Measurements from ENCODE around the gene TSACC. TPM values are rescaled to one million over a fixed set of nuclear protein-coding genes. Genes with fewer than 3 reads are reported as not detected.

The TSACC gene
- total and polyA plus RNA-seq, 2 donors = 0.27 to 0.71 TPM

DNA sequence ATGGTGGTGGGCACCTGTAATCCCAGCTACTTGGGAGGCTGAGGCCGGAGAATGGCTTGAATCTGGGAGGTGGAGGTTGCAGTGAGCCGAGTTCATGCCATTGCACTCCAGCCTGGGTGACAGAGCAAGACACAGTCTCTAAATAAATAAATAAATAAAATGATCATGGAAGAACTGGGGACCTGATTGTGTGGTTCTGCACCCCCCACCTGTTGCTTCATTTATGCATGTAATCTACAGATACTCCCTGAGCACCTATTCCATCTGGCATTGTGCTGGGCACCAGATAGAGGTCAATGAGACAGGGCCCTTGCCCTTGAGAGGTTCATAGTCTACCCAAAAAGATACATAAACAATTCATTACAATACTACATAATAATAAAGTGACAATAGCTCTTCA lies 19.7 kb downstream of the TSACC start:
- 97% methylated on average over 2 of the region's 2 CpGs for WGBS
- Histone ChIP-seq H3K4me1 (ENCODE audit: control insufficient read depth in 2 of 2, insufficient read depth in 2 of 2, low read length in 2 of 2) (no peaks in the 10 kb centered on the region), H3K27ac (ENCODE audit: low read depth in 1 of 2, low read length in 1 of 2) (no peak overlapping the region), H3K27me3 (ENCODE audit: control insufficient read depth in 2 of 2, insufficient read depth in 1 of 2, low read length in 1 of 2) (peaks cover 4 to 42% of the 10 kb centered on the region in 2 donors), H3K36me3 (ENCODE audit: control insufficient read depth in 2 of 2, insufficient read depth in 2 of 2, low read length in 1 of 2) (no peaks in the 10 kb centered on the region), H3K4me3 (ENCODE audit: low read length in 2 of 2) (no peak overlapping the region), H3K9me3 (ENCODE audit: control insufficient read depth in 2 of 2, insufficient read depth in 1 of 2, low read length in 1 of 2) (no peaks in the 10 kb centered on the region)
- no peak for DNase-seq (ENCODE audit: low read depth in 6 of 9, low spot score in 9 of 9)

DNA sequence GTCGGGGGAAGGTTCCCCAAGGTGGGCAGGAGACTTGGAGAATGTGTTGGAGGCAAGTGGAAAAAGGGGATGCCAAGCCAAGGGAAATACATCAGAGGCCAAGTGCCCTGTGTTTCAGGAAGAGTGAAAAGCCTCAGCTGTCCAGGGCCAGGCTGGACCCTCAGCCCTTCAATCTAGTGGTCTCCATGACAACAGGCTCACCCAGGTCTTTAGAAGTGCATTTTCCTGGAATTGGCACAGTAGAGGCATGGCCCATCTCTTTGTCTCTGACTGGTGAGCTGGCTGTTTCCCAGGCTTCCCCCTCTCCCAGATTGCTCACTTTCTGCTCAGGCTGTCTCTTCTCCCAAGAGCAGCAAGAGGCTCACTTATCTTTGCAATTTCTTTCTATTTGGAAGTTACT lies 20.3 kb downstream of the TSACC start:
- Histone ChIP-seq H3K4me1 (ENCODE audit: control insufficient read depth in 2 of 2, insufficient read depth in 2 of 2, low read length in 2 of 2) (no peaks in the 10 kb centered on the region), H3K4me3 (ENCODE audit: low read length in 2 of 2) (no peak overlapping the region), H3K36me3 (ENCODE audit: control insufficient read depth in 2 of 2, insufficient read depth in 2 of 2, low read length in 1 of 2) (no peaks in the 10 kb centered on the region), H3K9me3 (ENCODE audit: control insufficient read depth in 2 of 2, insufficient read depth in 1 of 2, low read length in 1 of 2) (no peaks in the 10 kb centered on the region), H3K27me3 (ENCODE audit: control insufficient read depth in 2 of 2, insufficient read depth in 1 of 2, low read length in 1 of 2) (peaks cover 4 to 39% of the 10 kb centered on the region in 2 donors), H3K27ac (ENCODE audit: low read depth in 1 of 2, low read length in 1 of 2) (no peak overlapping the region)
- DNase-seq (ENCODE audit: low read depth in 6 of 9, low spot score in 9 of 9) = no peak
- WGBS = 93% methylated on average over 1 of the region's 1 CpG

DNA sequence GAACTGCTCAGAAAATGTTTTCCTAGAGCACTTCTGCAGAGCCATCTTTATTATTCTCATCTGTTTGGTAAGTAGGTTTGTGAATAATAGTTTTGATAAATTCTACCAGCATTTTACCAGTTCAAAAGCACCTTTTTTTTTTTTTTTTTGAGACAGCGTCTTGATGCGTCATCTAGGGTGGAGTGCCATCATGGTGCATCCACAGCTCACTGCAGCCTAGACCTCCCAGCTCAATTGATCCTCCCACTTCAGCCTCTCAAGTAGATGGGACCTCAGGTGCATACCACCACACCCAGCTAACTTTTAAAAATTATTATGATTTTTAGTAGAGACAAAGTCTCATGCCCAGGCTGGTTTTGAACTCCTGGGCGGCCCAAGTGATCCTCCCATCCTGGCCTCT lies 20.9 kb downstream of the TSACC start:
- no peaks in the 10 kb centered on the region for H3K9me3 ChIP-seq (ENCODE audit: control insufficient read depth in 2 of 2, insufficient read depth in 1 of 2, low read length in 1 of 2)
- H3K27me3 ChIP-seq (ENCODE audit: control insufficient read depth in 2 of 2, insufficient read depth in 1 of 2, low read length in 1 of 2) = peaks cover 4 to 42% of the 10 kb centered on the region in 2 donors
- DNase-seq (ENCODE audit: low read depth in 6 of 9, low spot score in 9 of 9) = no peak
- no peaks in the 10 kb centered on the region for H3K36me3 ChIP-seq (ENCODE audit: control insufficient read depth in 2 of 2, insufficient read depth in 2 of 2, low read length in 1 of 2)
- H3K4me3 ChIP-seq (ENCODE audit: low read length in 2 of 2) = no peak overlapping the region
- no peaks in the 10 kb centered on the region for H3K4me1 ChIP-seq (ENCODE audit: control insufficient read depth in 2 of 2, insufficient read depth in 2 of 2, low read length in 2 of 2)
- WGBS = 96% methylated on average over 3 of the region's 3 CpGs
- H3K27ac ChIP-seq (ENCODE audit: low read depth in 1 of 2, low read length in 1 of 2) = no peak overlapping the region

DNA sequence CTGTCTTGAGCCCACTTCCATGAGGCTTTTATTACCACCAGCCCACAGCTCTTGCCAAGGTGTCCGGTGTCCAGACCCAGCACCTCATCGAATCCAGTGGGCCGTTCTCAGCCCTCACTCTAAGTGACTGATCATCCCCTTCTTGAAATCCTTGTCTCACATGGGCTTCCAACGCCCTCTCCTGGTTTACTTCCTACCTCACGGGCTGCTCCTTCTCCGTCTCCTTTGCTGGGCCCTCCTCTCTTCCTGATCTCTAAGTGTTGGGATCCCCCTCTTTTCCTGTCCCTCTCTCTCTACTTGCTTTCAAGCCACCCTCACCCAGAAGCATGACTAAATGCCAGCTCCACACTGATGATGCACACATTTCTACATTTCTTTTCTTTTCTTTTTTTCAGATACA lies 21.6 kb downstream of the TSACC start:
- Histone ChIP-seq H3K36me3 (ENCODE audit: control insufficient read depth in 2 of 2, insufficient read depth in 2 of 2, low read length in 1 of 2) (no peaks in the 10 kb centered on the region), H3K4me1 (ENCODE audit: control insufficient read depth in 2 of 2, insufficient read depth in 2 of 2, low read length in 2 of 2) (no peaks in the 10 kb centered on the region), H3K27me3 (ENCODE audit: control insufficient read depth in 2 of 2, insufficient read depth in 1 of 2, low read length in 1 of 2) (peaks cover 4 to 50% of the 10 kb centered on the region in 2 donors), H3K4me3 (ENCODE audit: low read length in 2 of 2) (no peak overlapping the region), H3K9me3 (ENCODE audit: control insufficient read depth in 2 of 2, insufficient read depth in 1 of 2, low read length in 1 of 2) (no peaks in the 10 kb centered on the region), H3K27ac (ENCODE audit: low read depth in 1 of 2, low read length in 1 of 2) (no peak overlapping the region)
- DNase-seq (ENCODE audit: low read depth in 6 of 9, low spot score in 9 of 9) = no peak
- WGBS = 62% methylated on average over 6 of the region's 6 CpGs

DNA sequence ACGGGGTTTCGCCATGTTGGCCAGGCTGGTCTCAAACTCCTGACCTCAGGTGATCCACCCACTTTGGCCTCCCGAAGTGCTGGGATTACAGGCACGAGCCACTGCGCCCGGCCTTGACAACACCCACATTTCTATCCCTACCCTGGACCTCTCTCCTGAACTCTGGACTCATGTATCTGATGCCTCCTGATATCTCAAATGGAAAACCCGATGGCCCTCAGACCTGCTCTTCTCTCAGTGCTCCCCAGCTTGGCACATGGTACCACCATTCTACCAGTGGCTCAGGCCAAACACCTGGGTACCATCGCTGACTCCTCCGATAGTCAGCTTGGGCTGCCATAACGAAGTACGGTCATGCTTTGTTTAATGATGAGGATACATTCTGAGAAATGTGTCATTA lies 22.2 kb downstream of the TSACC start:
- no peaks in the 10 kb centered on the region for H3K9me3 ChIP-seq (ENCODE audit: control insufficient read depth in 2 of 2, insufficient read depth in 1 of 2, low read length in 1 of 2)
- 98% methylated on average over 11 of the region's 11 CpGs for WGBS
- no peaks in the 10 kb centered on the region for H3K4me1 ChIP-seq (ENCODE audit: control insufficient read depth in 2 of 2, insufficient read depth in 2 of 2, low read length in 2 of 2)
- DNase-seq (ENCODE audit: low read depth in 6 of 9, low spot score in 9 of 9) = no peak
- peaks cover 4 to 54% of the 10 kb centered on the region in 2 donors for H3K27me3 ChIP-seq (ENCODE audit: control insufficient read depth in 2 of 2, insufficient read depth in 1 of 2, low read length in 1 of 2)
- no peak overlapping the region for H3K27ac ChIP-seq (ENCODE audit: low read depth in 1 of 2, low read length in 1 of 2)
- no peaks in the 10 kb centered on the region for H3K36me3 ChIP-seq (ENCODE audit: control insufficient read depth in 2 of 2, insufficient read depth in 2 of 2, low read length in 1 of 2)
- H3K4me3 ChIP-seq (ENCODE audit: low read length in 2 of 2) = no peak overlapping the region

DNA sequence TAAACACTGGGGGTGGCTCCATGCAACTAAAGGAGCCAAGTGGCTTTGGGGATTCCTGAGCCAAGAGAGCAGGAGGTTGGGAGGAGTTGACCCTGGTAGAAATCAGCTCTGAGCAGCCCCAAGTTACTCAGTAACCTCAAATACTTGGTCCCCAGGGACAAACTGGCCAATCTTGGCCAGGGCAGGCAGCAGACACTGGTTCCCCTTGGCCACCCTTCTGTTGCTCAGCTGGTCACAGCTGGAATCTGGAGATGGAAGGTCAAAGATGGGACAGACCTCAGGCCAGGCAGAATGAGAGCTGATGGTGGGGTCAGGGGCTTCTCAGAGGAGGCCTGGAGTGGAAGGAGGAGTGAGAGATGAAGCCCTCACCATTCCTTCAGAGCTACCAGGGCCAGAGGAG lies 27.4 kb downstream of the TSACC start:
- Histone ChIP-seq H3K4me1 (ENCODE audit: control insufficient read depth in 2 of 2, insufficient read depth in 2 of 2, low read length in 2 of 2) (peaks cover 4 to 6% of the 10 kb centered on the region in 2 donors), H3K36me3 (ENCODE audit: control insufficient read depth in 2 of 2, insufficient read depth in 2 of 2, low read length in 1 of 2) (no peaks in the 10 kb centered on the region), H3K9me3 (ENCODE audit: control insufficient read depth in 2 of 2, insufficient read depth in 1 of 2, low read length in 1 of 2) (peaks cover 0 to 4% of the 10 kb centered on the region in 2 donors), H3K27ac (ENCODE audit: low read depth in 1 of 2, low read length in 1 of 2) (no peak overlapping the region), H3K27me3 (ENCODE audit: control insufficient read depth in 2 of 2, insufficient read depth in 1 of 2, low read length in 1 of 2) (peaks cover 15 to 72% of the 10 kb centered on the region in 2 donors), H3K4me3 (ENCODE audit: low read length in 2 of 2) (no peak overlapping the region)
- no peak for DNase-seq (ENCODE audit: low read depth in 6 of 9, low spot score in 9 of 9)

DNA sequence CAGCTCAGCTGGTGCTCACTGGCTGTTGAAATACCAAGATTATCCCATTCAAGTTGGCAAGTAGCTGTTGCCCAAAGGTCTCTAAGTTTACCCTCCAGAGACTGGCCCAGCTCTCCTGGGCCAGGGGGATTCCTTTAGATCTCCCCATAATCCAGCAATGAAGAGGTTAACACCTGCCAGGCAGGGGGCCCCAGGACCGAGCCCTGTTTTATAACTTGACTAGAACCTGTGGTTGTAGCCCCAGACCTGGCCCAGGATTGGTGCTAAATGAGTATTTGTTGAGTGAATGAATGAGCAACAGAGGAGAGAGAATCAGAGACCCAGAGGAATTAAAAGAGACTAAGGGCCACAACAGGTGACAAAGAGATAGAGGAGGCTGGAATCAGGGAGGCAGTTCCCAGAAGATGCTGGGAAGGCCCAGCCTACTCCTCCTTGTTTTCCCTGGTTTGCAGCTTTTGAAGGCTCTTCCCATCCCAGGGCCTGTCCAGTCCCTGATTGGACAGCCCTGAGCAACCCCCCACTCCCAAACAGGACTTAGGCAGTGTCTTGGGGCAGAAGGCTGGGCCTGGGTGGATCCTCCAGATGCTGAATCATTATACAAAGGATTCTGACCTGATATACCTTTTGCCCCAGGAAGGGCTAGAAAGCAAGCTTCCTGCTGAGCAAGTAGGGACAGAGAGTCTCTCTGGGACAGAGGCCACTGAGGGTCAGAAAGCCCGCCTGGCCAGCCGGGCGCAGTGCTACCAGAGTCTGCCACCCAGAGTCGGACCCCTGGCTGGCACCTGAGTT lies 28.2 kb downstream of the TSACC start:
- Histone ChIP-seq H3K36me3 (ENCODE audit: control insufficient read depth in 2 of 2, insufficient read depth in 2 of 2, low read length in 1 of 2) (no peaks in the 10 kb centered on the region), H3K9me3 (ENCODE audit: control insufficient read depth in 2 of 2, insufficient read depth in 1 of 2, low read length in 1 of 2) (peaks cover 0 to 4% of the 10 kb centered on the region in 2 donors), H3K27ac (ENCODE audit: low read depth in 1 of 2, low read length in 1 of 2) (no peak overlapping the region), H3K4me1 (ENCODE audit: control insufficient read depth in 2 of 2, insufficient read depth in 2 of 2, low read length in 2 of 2) (peaks cover 4 to 6% of the 10 kb centered on the region in 2 donors), H3K4me3 (ENCODE audit: low read length in 2 of 2) (no peak overlapping the region), H3K27me3 (ENCODE audit: control insufficient read depth in 2 of 2, insufficient read depth in 1 of 2, low read length in 1 of 2) (peaks cover 17 to 77% of the 10 kb centered on the region in 2 donors)
- no peak for DNase-seq (ENCODE audit: low read depth in 6 of 9, low spot score in 9 of 9)
- 92% methylated on average over 5 of the region's 5 CpGs for WGBS

DNA sequence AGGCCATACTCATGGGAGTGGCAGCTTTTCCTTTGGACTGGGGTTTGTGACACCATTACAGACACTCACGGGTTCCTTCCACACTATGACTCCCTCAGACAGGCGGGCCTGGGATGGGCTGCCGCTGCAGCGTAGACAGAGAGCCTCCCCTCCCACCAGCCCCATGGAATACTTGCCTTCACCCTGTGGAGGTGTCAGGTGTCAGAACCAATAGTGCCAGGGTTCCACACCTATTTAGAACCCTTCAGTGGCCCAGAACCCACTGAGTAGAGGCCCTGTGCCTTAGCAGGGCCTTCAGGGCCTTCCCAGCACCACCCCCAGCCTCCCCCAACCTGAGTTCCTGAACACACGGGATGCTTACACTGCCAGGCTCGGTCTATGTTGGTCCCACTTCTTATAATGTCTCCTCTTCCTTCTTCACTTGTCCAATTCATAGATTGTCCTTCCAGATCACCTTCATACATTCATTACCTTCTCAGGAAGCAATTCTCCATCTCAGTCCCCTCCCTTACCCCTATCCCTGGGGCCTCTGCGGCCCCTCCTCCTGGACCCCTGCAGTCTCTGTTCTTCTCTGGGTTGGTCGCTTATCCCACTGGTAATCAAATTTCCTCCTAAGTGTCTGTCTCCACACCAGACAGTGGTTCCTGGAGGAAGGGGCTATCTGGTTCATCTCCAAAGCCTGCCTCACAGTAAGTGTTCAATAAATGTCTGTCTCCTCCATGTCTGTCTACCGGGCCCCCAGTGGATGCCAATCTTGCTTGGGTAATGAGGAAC lies 29.2 kb downstream of the TSACC start:
- peaks cover 0 to 4% of the 10 kb centered on the region in 2 donors for H3K9me3 ChIP-seq (ENCODE audit: control insufficient read depth in 2 of 2, insufficient read depth in 1 of 2, low read length in 1 of 2)
- no peaks in the 10 kb centered on the region for H3K36me3 ChIP-seq (ENCODE audit: control insufficient read depth in 2 of 2, insufficient read depth in 2 of 2, low read length in 1 of 2)
- 90% methylated on average over 9 of the region's 9 CpGs for WGBS
- H3K27me3 ChIP-seq (ENCODE audit: control insufficient read depth in 2 of 2, insufficient read depth in 1 of 2, low read length in 1 of 2) = peaks cover 18 to 87% of the 10 kb centered on the region in 2 donors
- H3K27ac ChIP-seq (ENCODE audit: low read depth in 1 of 2, low read length in 1 of 2) = no peak overlapping the region
- peaks cover 4 to 6% of the 10 kb centered on the region in 2 donors for H3K4me1 ChIP-seq (ENCODE audit: control insufficient read depth in 2 of 2, insufficient read depth in 2 of 2, low read length in 2 of 2)
- no peak for DNase-seq (ENCODE audit: low read depth in 6 of 9, low spot score in 9 of 9)
- H3K4me3 ChIP-seq (ENCODE audit: low read length in 2 of 2) = no peak overlapping the region

DNA sequence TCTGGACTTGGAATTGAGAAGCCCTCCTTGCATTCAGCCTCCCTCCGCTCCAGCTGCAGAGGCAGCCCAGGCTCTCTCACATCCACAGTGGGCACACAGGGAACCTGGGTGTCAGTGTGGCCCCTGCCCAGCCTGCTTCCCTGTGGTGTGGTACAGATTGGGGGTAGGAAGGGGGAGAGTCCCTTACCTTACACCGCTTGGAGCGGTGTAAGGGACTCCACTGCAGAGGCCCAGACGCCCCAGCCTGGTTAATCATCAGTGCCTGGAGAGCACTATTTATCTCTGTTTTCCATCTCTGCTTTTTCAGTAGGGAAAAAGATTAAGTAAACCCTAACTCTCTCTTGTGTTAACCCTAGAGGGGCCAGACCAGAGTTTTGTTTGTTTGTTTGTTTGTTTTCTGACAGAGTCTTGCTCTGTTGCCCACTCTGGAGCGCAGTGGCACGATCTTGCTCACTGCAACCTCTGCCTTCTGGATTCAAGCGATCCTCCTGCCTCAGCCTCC lies 29.9 kb downstream of the TSACC start:
- H3K27me3 ChIP-seq (ENCODE audit: control insufficient read depth in 2 of 2, insufficient read depth in 1 of 2, low read length in 1 of 2) = peaks cover 18 to 92% of the 10 kb centered on the region in 2 donors

More for the DNA sequence above, 29.9 kb downstream of the TSACC start:
- 96% methylated on average over 7 of the region's 7 CpGs for WGBS
- no peak for DNase-seq (ENCODE audit: low read depth in 6 of 9, low spot score in 9 of 9)
- H3K9me3 ChIP-seq (ENCODE audit: control insufficient read depth in 2 of 2, insufficient read depth in 1 of 2, low read length in 1 of 2) = peaks cover 0 to 4% of the 10 kb centered on the region in 2 donors
- H3K4me1 ChIP-seq (ENCODE audit: control insufficient read depth in 2 of 2, insufficient read depth in 2 of 2, low read length in 2 of 2) = peaks cover 4 to 6% of the 10 kb centered on the region in 2 donors
- no peak overlapping the region for H3K4me3 ChIP-seq (ENCODE audit: low read length in 2 of 2)
- no peak overlapping the region for H3K27ac ChIP-seq (ENCODE audit: low read depth in 1 of 2, low read length in 1 of 2)
- no peaks in the 10 kb centered on the region for H3K36me3 ChIP-seq (ENCODE audit: control insufficient read depth in 2 of 2, insufficient read depth in 2 of 2, low read length in 1 of 2)

Measured in thymus (tissue), 11 donors.